ENCODE measurements around the gene DCX. TPM values are rescaled to one million over a fixed set of nuclear protein-coding genes. Genes with fewer than 3 reads are reported as not detected.

Gene DCX
- polyA plus RNA-seq, 3 donors = not detected

- no peaks in the 10 kb centered on the region for H3K4me1 Mint-ChIP-seq
- H3K27ac Mint-ChIP-seq = no peak overlapping the region
- intact Hi-C loops (cut with micrococcal nuclease) = no loop called here
- DNase-seq = no peak
- no peaks in the 10 kb centered on the region for H3K36me3 ChIP-seq (replicated peaks in 1 of 2; ENCODE audit: control insufficient read depth in 1 of 2, insufficient read depth in 2 of 2, low read length in 2 of 2)
- H3K79me2 ChIP-seq (ENCODE audit: insufficient read depth, low read length) = no peaks in the 10 kb centered on the region
- H3K27me3 ChIP-seq (ENCODE audit: control insufficient read depth in 2 of 2, insufficient read depth in 2 of 2, low read length in 2 of 2) = peaks cover 0 to 4% of the 10 kb centered on the region in 2 donors
- no peak overlapping the region for H3K27ac ChIP-seq (ENCODE audit: low read depth in 1 of 2, low read length in 2 of 2)
- no peak overlapping the region for H3K4me3 ChIP-seq (replicated peaks in 1 of 3; ENCODE audit: low read depth in 2 of 3, low read length in 3 of 3)
- no peaks in the 10 kb centered on the region for H3K9me3 ChIP-seq (replicated peaks in 1 of 2; ENCODE audit: control insufficient read depth in 1 of 2, insufficient read depth in 1 of 2, low read length in 2 of 2)
- no peak overlapping the region for H3K4me2 ChIP-seq (replicated peaks; ENCODE audit: extremely low read depth, low read length, poor library complexity, severe bottlenecking)
- H3K4me1 ChIP-seq (ENCODE audit: control insufficient read depth in 1 of 2, insufficient read depth in 2 of 2, low read length in 2 of 2) = no peaks in the 10 kb centered on the region
- H3K36me3 Mint-ChIP-seq = no peaks in the 10 kb centered on the region
- H3K9ac ChIP-seq (ENCODE audit: insufficient read depth, low read length, poor library complexity, severe bottlenecking) = no peak overlapping the region
- H3K4me3 Mint-ChIP-seq = no peak overlapping the region
- no peaks in the 10 kb centered on the region for H4K20me1 ChIP-seq (ENCODE audit: insufficient read depth, low read length)
- H3K27me3 Mint-ChIP-seq (ENCODE audit: low read depth in 3 of 3) = peaks cover 0 to 3% (median 0%) of the 10 kb centered on the region in 3 donors
- H3K9me3 Mint-ChIP-seq = no peaks in the 10 kb centered on the region
- TF ChIP-seq, protein P1, sequence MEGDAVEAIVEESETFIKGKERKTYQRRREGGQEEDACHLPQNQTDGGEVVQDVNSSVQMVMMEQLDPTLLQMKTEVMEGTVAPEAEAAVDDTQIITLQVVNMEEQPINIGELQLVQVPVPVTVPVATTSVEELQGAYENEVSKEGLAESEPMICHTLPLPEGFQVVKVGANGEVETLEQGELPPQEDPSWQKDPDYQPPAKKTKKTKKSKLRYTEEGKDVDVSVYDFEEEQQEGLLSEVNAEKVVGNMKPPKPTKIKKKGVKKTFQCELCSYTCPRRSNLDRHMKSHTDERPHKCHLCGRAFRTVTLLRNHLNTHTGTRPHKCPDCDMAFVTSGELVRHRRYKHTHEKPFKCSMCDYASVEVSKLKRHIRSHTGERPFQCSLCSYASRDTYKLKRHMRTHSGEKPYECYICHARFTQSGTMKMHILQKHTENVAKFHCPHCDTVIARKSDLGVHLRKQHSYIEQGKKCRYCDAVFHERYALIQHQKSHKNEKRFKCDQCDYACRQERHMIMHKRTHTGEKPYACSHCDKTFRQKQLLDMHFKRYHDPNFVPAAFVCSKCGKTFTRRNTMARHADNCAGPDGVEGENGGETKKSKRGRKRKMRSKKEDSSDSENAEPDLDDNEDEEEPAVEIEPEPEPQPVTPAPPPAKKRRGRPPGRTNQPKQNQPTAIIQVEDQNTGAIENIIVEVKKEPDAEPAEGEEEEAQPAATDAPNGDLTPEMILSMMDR (IDR thresholded peaks at IDR 0.05) = no peak
- H2AFZ ChIP-seq (ENCODE audit: insufficient read depth, low read depth, low read length, poor library complexity, severe bottlenecking) = no peak overlapping the region
Measured at GRCh38 chrX:111328858-111329257, 83.1 kb downstream of the DCX start.

DNA sequence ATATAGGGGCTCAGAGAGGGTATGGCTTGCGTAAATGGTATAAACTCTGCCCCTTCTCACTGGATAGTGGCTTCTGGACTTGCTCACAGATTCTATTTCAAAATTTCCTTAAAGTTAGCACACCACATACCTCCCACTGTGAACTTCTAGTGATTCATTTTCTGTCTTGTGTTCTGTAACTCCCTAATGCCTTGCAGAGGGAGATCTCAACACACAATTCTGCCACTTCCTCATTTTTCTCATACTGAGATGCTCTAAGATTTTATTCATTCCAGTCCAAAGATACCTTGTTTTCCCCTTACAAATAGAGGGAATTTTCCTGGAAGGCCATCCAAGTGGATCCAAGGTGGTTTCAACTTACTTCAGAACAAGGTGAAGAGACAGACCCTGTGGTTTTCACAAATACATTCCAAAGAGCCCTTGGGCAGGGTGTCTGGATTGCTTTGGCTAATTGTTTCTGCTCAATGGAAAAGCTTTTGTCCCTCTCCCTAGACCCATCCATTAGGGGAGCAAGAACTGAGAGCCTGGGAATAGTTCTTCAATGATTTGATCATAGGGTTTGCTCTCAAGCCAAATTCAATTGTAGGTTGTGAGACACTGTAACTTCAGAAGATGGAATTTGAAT lies 89.6 kb downstream of the DCX start:
- no peak overlapping the region for H3K4me2 ChIP-seq (replicated peaks; ENCODE audit: extremely low read depth, low read length, poor library complexity, severe bottlenecking)
- H3K9me3 ChIP-seq (replicated peaks in 1 of 2; ENCODE audit: control insufficient read depth in 1 of 2, insufficient read depth in 1 of 2, low read length in 2 of 2) = no peaks in the 10 kb centered on the region
- DNase-seq = no peak
- WGBS (ENCODE audit: insufficient coverage) = no CpG with 5 or more reads among the region's 1 CpG
- Mint-ChIP-seq H3K4me1 (no peaks in the 10 kb centered on the region), H3K27ac (no peak overlapping the region), H3K4me3 (no peak overlapping the region), H3K27me3 (ENCODE audit: low read depth in 3 of 3) (peaks cover 0 to 9% (median 2%) of the 10 kb centered on the region in 3 donors), H3K36me3 (no peaks in the 10 kb centered on the region), H3K9me3 (peaks cover 0 to 2% (median 0%) of the 10 kb centered on the region in 7 donors)
- TF ChIP-seq, protein P1 (IDR thresholded peaks at IDR 0.05) = no peak
- H3K4me1 ChIP-seq (ENCODE audit: control insufficient read depth in 1 of 2, insufficient read depth in 2 of 2, low read length in 2 of 2) = no peaks in the 10 kb centered on the region
- H3K9ac ChIP-seq (ENCODE audit: insufficient read depth, low read length, poor library complexity, severe bottlenecking) = no peak overlapping the region
- no peak overlapping the region for H2AFZ ChIP-seq (ENCODE audit: insufficient read depth, low read depth, low read length, poor library complexity, severe bottlenecking)
- no peaks in the 10 kb centered on the region for H3K79me2 ChIP-seq (ENCODE audit: insufficient read depth, low read length)
- no peaks in the 10 kb centered on the region for H3K36me3 ChIP-seq (replicated peaks in 1 of 2; ENCODE audit: control insufficient read depth in 1 of 2, insufficient read depth in 2 of 2, low read length in 2 of 2)
- no peak overlapping the region for H3K4me3 ChIP-seq (replicated peaks in 1 of 3; ENCODE audit: low read depth in 2 of 3, low read length in 3 of 3)
- H3K27ac ChIP-seq (ENCODE audit: low read depth in 1 of 2, low read length in 2 of 2) = no peak overlapping the region
- intact Hi-C loops (cut with micrococcal nuclease) = no loop called here
- H3K27me3 ChIP-seq (ENCODE audit: control insufficient read depth in 2 of 2, insufficient read depth in 2 of 2, low read length in 2 of 2) = peaks cover 0 to 4% of the 10 kb centered on the region in 2 donors
- no peaks in the 10 kb centered on the region for H4K20me1 ChIP-seq (ENCODE audit: insufficient read depth, low read length)
